Right cardiac atrium (tissue), 5 donors: ENCODE measurements around the gene SORCS3. TPM values are rescaled to one million over a fixed set of nuclear protein-coding genes. Genes with fewer than 3 reads are reported as not detected.

Experiments
- ATAC-seq, 2 donors: fragments of 200-7000 bp; cut with Tn5 transposase; one replicate each; pipeline versions ENCODE4 v1.8.0 to v1.9.1; 2020; ENCODE audit warnings: moderate library complexity in 2 of 2, mild to moderate bottlenecking in 1 of 2
- DNase-seq, 3 donors: peaks; one replicate each; pipeline ENCODE4 v3.0.0-alpha.2; 2020
- H3K27ac ChIP-seq: one replicate; pipeline ENCODE4 v1.5.1; 2013; ENCODE audit warnings: mild to moderate bottlenecking, low read length, control low read depth, moderate library complexity
- H3K27me3 ChIP-seq: one replicate; pipeline ENCODE4 v1.6.1; 2013; ENCODE audit not compliant: control insufficient read depth, insufficient read depth
- H3K4me1 ChIP-seq: one replicate; pipeline ENCODE4 v1.6.1; 2013; ENCODE audit warnings: low read length; ENCODE audit not compliant: control insufficient read depth, insufficient read depth
- H3K4me3 ChIP-seq: one replicate; pipeline ENCODE4 v1.5.1; 2013; ENCODE audit warnings: low read length, control low read depth
- H3K9me3 ChIP-seq: one replicate; pipeline ENCODE4 v1.6.1; 2013; ENCODE audit warnings: low read length; ENCODE audit not compliant: control insufficient read depth
- WGBS: extraction: QIAGEN DNeasy Blood & Tissue Kit; methylation state at CpG from one replicate; pipeline ENCODE4 v1.1.7; 2013; 5-methylcytosine and 5-hydroxymethylcytosine counted together
- intact Hi-C, 4 donors: fragments of 100-400 bp; cut with DNase I; formaldehyde crosslinking; loops; one replicate each; pipeline versions ENCODE4 v1.11.0 to v1.14.0; 2022 to 2023
- polyA plus RNA-seq: library from polyadenylated mRNA; stranded (reverse); fragments of 200-250 nt; gene quantifications from one replicate; pipeline ENCODE4 v1.2.3, GENCODE V29; 2013
- total RNA-seq, 4 donors: library from RNA; stranded (reverse); fragmentation: NEBNext Ultra II Directional; extraction: Animal tissue kit (Norgen Biotek cat#: 25700); gene quantifications; one replicate each; pipeline ENCODE4 v1.2.1, GENCODE V29; 2021
- donor health status: healthy with polysubstance abuse.
- donor health status: DM: no; HTN: yes; CAD: no.
- donor health status: DM: no; HTN: no; CAD: no.
- donor health status: DM: no; HTN: yes; CAD: no; lungs with severe emphysema.
- donor health status: DM: yes; HTN: yes; CAD: no.

SORCS3 gene
- total and polyA plus RNA-seq, 5 donors = 0.03 to 0.11 (median 0.07) TPM; not detected in 2

- no peak overlapping the region for H3K4me3 ChIP-seq
- intact Hi-C loops = no loop called here
- H3K27me3 ChIP-seq = no peaks in the 10 kb centered on the region
- no peaks in the 10 kb centered on the region for H3K4me1 ChIP-seq
- no peaks in the 10 kb centered on the region for H3K9me3 ChIP-seq
- H3K27ac ChIP-seq = no peak overlapping the region
- ATAC-seq (no peak), DNase-seq (no peak)
- WGBS = 90% methylated on average over 9 of the region's 9 CpGs
Observed at GRCh38 chr10:104947314-104947713, 306.2 kb downstream of the SORCS3 start.

- Histone ChIP-seq H3K27me3 (no peaks in the 10 kb centered on the region), H3K27ac (no peak overlapping the region), H3K4me1 (no peaks in the 10 kb centered on the region), H3K9me3 (no peaks in the 10 kb centered on the region), H3K4me3 (no peak overlapping the region)
- 78% methylated on average over 4 of the region's 4 CpGs for WGBS
- intact Hi-C loops = no loop called here
- ATAC-seq (no peak), DNase-seq (no peak)
Observed at GRCh38 chr10:104957178-104957841, 316.2 kb downstream of the SORCS3 start.

GRCh38 chr10:104966563-104967297 is 325.6 kb downstream of the SORCS3 start:
- no peaks in the 10 kb centered on the region for H3K27me3 ChIP-seq
- no peaks in the 10 kb centered on the region for H3K4me1 ChIP-seq
- DNase-seq (no peak), ATAC-seq (no peak)
- no peak overlapping the region for H3K4me3 ChIP-seq
- no peaks in the 10 kb centered on the region for H3K9me3 ChIP-seq
- no peak overlapping the region for H3K27ac ChIP-seq
- intact Hi-C loops = no loop called here
- 50% methylated on average over 2 of the region's 2 CpGs for WGBS

GRCh38 chr10:104980368-104980767 is 339.3 kb downstream of the SORCS3 start:
- Histone ChIP-seq H3K27me3 (no peaks in the 10 kb centered on the region), H3K4me3 (no peak overlapping the region), H3K4me1 (no peaks in the 10 kb centered on the region), H3K9me3 (no peaks in the 10 kb centered on the region), H3K27ac (no peak overlapping the region)
- DNase-seq = no peak
- no peak for ATAC-seq
- 77% methylated on average over 2 of the region's 2 CpGs for WGBS
- intact Hi-C loops = no loop called here

- Histone ChIP-seq H3K27me3 (no peaks in the 10 kb centered on the region), H3K27ac (no peak overlapping the region), H3K4me1 (no peaks in the 10 kb centered on the region), H3K4me3 (no peak overlapping the region), H3K9me3 (no peaks in the 10 kb centered on the region)
- no peak for DNase-seq
- intact Hi-C loops = no loop called here
- ATAC-seq = no peak
- WGBS = 77% methylated on average over 4 of the region's 4 CpGs
Observed at GRCh38 chr10:104981995-104982394, 340.9 kb downstream of the SORCS3 start.

- 70% methylated on average over 1 of the region's 1 CpG for WGBS
- intact Hi-C loops = no loop called here
- H3K27me3 ChIP-seq = no peaks in the 10 kb centered on the region
- ATAC-seq (no peak), DNase-seq (no peak)
- H3K4me1 ChIP-seq = no peaks in the 10 kb centered on the region
- H3K27ac ChIP-seq = no peak overlapping the region
- no peaks in the 10 kb centered on the region for H3K9me3 ChIP-seq
- H3K4me3 ChIP-seq = no peak overlapping the region
Observed at GRCh38 chr10:104988686-104989085, 347.6 kb downstream of the SORCS3 start.

- ATAC-seq = no peak
- no peaks in the 10 kb centered on the region for H3K9me3 ChIP-seq
- no peak overlapping the region for H3K27ac ChIP-seq
- H3K4me1 ChIP-seq = no peaks in the 10 kb centered on the region
- no peak for DNase-seq
- intact Hi-C loops = no loop called here
- no peaks in the 10 kb centered on the region for H3K27me3 ChIP-seq
- no peak overlapping the region for H3K4me3 ChIP-seq
Observed at GRCh38 chr10:104989880-104990279, 348.8 kb downstream of the SORCS3 start.

GRCh38 chr10:104993085-104993484 is 352.0 kb downstream of the SORCS3 start:
- no peaks in the 10 kb centered on the region for H3K9me3 ChIP-seq
- no peak overlapping the region for H3K27ac ChIP-seq
- no peak for DNase-seq
- WGBS = 72% methylated on average over 6 of the region's 6 CpGs
- no peak overlapping the region for H3K4me3 ChIP-seq
- ATAC-seq = no peak
- no peaks in the 10 kb centered on the region for H3K27me3 ChIP-seq
- intact Hi-C loops = no loop called here
- no peaks in the 10 kb centered on the region for H3K4me1 ChIP-seq

- DNase-seq (no peak), ATAC-seq (no peak)
- intact Hi-C loops = no loop called here
- H3K4me1 ChIP-seq = no peaks in the 10 kb centered on the region
- H3K27me3 ChIP-seq = no peaks in the 10 kb centered on the region
- no peaks in the 10 kb centered on the region for H3K9me3 ChIP-seq
- 89% methylated on average over 2 of the region's 2 CpGs for WGBS
- H3K4me3 ChIP-seq = no peak overlapping the region
- H3K27ac ChIP-seq = no peak overlapping the region
Observed at GRCh38 chr10:105001269-105001668, 360.2 kb downstream of the SORCS3 start.

GRCh38 chr10:105010411-105011121 is 369.5 kb downstream of the SORCS3 start:
- Histone ChIP-seq H3K27ac (no peak overlapping the region), H3K9me3 (no peaks in the 10 kb centered on the region), H3K4me3 (no peak overlapping the region), H3K4me1 (no peaks in the 10 kb centered on the region), H3K27me3 (no peaks in the 10 kb centered on the region)
- intact Hi-C loops = no loop called here
- ATAC-seq = no peak
- 43% methylated on average over 2 of the region's 2 CpGs for WGBS
- no peak for DNase-seq

- Histone ChIP-seq H3K4me3 (no peak overlapping the region), H3K9me3 (no peaks in the 10 kb centered on the region), H3K4me1 (no peaks in the 10 kb centered on the region), H3K27me3 (no peaks in the 10 kb centered on the region), H3K27ac (no peak overlapping the region)
- no peak for DNase-seq
- 78% methylated on average over 2 of the region's 2 CpGs for WGBS
- ATAC-seq = no peak
- intact Hi-C loops = no loop called here
Observed at GRCh38 chr10:105017116-105017515, 376.0 kb downstream of the SORCS3 start.
